PC-9 (cell line): ENCODE data around the gene STARD10. TPM values are rescaled to one million over a fixed set of nuclear protein-coding genes. Genes with fewer than 3 reads are reported as not detected.

ENCODE experiments used
- BruUV-seq: library from RNA; stranded (reverse); fragments of 400-500 nt; replicated peaks from 2 replicates; lab custom pipeline; 2021; lab: Mats Ljungman, UMichigan
- CTCF ChIA-PET: fragments of 300-600 bp; sonication (Branson Sonifier 250); formaldehyde crosslinking; loops from one replicate; lab custom pipeline; 2022; ENCODE audit warnings: antibody characterized with exemption; lab: Charles Lee
- POLR2A ChIA-PET: fragments of 300-600 bp; sonication (Branson Sonifier 250); formaldehyde crosslinking; loops from one replicate; lab custom pipeline; 2022; ENCODE audit warnings: antibody characterized with exemption; ENCODE audit not compliant: unreplicated experiment; lab: Charles Lee
- DNase-seq, 2 experiments: peaks; one replicate each; pipeline versions ENCODE4 v3.0.0 to v3.0.0-alpha.2; 2015 to 2022; ENCODE audit warnings: mixed read lengths in 1 of 2
- H2AFZ ChIP-seq: fragments of 200-600 bp; sonication (generic); 2 replicates; pipeline ENCODE4 v1.8.1; 2017; ENCODE audit warnings: antibody characterized with exemption
- H3F3A ChIP-seq: fragments of 200-600 bp; sonication (generic); 2 replicates; pipeline ENCODE4 v1.8.1; 2017; ENCODE audit warnings: antibody characterized with exemption, mild to moderate bottlenecking, low read depth; ENCODE audit not compliant: insufficient read depth
- H3K27ac ChIP-seq: fragments of 200-600 bp; sonication (generic); 2 replicates; pipeline ENCODE4 v1.6.1; 2016; ENCODE audit warnings: mixed run types
- H3K27me3 ChIP-seq: fragments of 200-600 bp; sonication (generic); 2 replicates; pipeline ENCODE4 v1.6.1; 2016; ENCODE audit warnings: low read depth, mixed run types; ENCODE audit not compliant: insufficient read depth
- H3K36me3 ChIP-seq: fragments of 200-600 bp; sonication (generic); 2 replicates; pipeline ENCODE4 v1.6.1; 2016; ENCODE audit warnings: low read depth, mixed run types
- H3K4me1 ChIP-seq: fragments of 200-600 bp; sonication (generic); replicated peaks from 2 replicates; pipeline ENCODE4 v1.6.1; 2016; ENCODE audit warnings: mixed run types; ENCODE audit not compliant: insufficient read depth
- H3K4me2 ChIP-seq: fragments of 200-600 bp; sonication (generic); 2 replicates; pipeline ENCODE4 v1.6.1; 2017; ENCODE audit warnings: mixed run types
- H3K4me3 ChIP-seq: fragments of 200-600 bp; sonication (generic); 2 replicates; pipeline ENCODE4 v1.6.1; 2016; ENCODE audit warnings: mixed run types
- H3K79me2 ChIP-seq: fragments of 200-600 bp; sonication (generic); 2 replicates; pipeline ENCODE4 v1.6.1; 2017; ENCODE audit warnings: low read depth, mixed run types
- H3K9me2 ChIP-seq: fragments of 200-600 bp; sonication (generic); 2 replicates; pipeline ENCODE4 v1.8.1; 2017; ENCODE audit warnings: mild to moderate bottlenecking; ENCODE audit not compliant: insufficient read depth
- H3K9me3 ChIP-seq: fragments of 200-600 bp; sonication (generic); 2 replicates; pipeline ENCODE4 v1.8.1; 2016; ENCODE audit warnings: low read depth; ENCODE audit not compliant: insufficient read depth
- H4K20me1 ChIP-seq: fragments of 200-600 bp; sonication (generic); 2 replicates; pipeline ENCODE4 v1.8.1; 2017; ENCODE audit not compliant: insufficient read depth
- CTCF ChIP-seq: fragments of 200-600 bp; sonication (generic); conservative IDR thresholded peaks from 2 replicates; pipeline ENCODE4 v1.6.1; 2017; ENCODE audit warnings: mixed run types, antibody characterized with exemption, mild to moderate bottlenecking, moderate library complexity
- EZH2 ChIP-seq: fragments of 200-600 bp; sonication (generic); IDR thresholded peaks from 2 replicates; pipeline ENCODE4 v1.8.0; 2017; ENCODE audit warnings: antibody characterized with exemption, low read depth
- intact Hi-C: fragments of 100-400 bp; cut with micrococcal nuclease; formaldehyde crosslinking; loops from one replicate; pipeline ENCODE4 v1.10.0; 2022; ENCODE audit not compliant: unreplicated experiment
- total RNA-seq: library from RNA; stranded (reverse); gene quantifications from 2 replicates; pipeline ENCODE4 v1.2.3, GENCODE V29; 2021

Gene STARD10
- total RNA-seq, 1 experiment from 2014 or later: 145 TPM

- intact Hi-C loops: no loop called here
- Histone ChIP-seq H3K27me3 (no peaks in the 10 kb centered on the region), H2AFZ (no peak overlapping the region), H3K9me2 (no peaks in the 10 kb centered on the region), H3F3A (no peaks in the 10 kb centered on the region), H3K79me2 (peaks cover 1% of the 10 kb centered on the region; the same call in 1 of the 2 replicates), H3K36me3 (no peaks in the 10 kb centered on the region), H3K9me3 (no peaks in the 10 kb centered on the region), H3K4me2 (no peak overlapping the region), H3K4me3 (no peak overlapping the region), H4K20me1 (peaks cover 41% of the 10 kb centered on the region), H3K27ac (no peak overlapping the region), H3K4me1 (no peaks in the 10 kb centered on the region)
- CTCF ChIA-PET: no interaction called here
- no TSS peak for BruUV-seq
- TF ChIP-seq CTCF (no peak), EZH2 (no peak)
- no peak for DNase-seq
- POLR2A ChIA-PET: no interaction called here
Measured at GRCh38 chr11:72767203-72768062, 26.4 kb downstream of the STARD10 start.

GRCh38 chr11:72766152-72766902 lies 27.5 kb downstream of the STARD10 start:
- H3K9me3 ChIP-seq: no peaks in the 10 kb centered on the region
- H3K4me2 ChIP-seq: no peak overlapping the region
- H4K20me1 ChIP-seq: peaks cover 46% of the 10 kb centered on the region
- no peaks in the 10 kb centered on the region for H3F3A ChIP-seq
- no TSS peak for BruUV-seq
- H3K27me3 ChIP-seq: no peaks in the 10 kb centered on the region
- intact Hi-C loops: no loop called here
- H2AFZ ChIP-seq: no peak overlapping the region
- POLR2A ChIA-PET: interaction anchor here (0.6 to 0.7 kb wide), 3 partner anchors 13 to 491 kb away, joined by 3 to 8 read pairs (median 4); no protein-coding TSS in a partner anchor
- no peaks in the 10 kb centered on the region for H3K36me3 ChIP-seq
- H3K4me1 ChIP-seq: no peaks in the 10 kb centered on the region
- H3K4me3 ChIP-seq: no peak overlapping the region
- H3K9me2 ChIP-seq: no peaks in the 10 kb centered on the region
- CTCF ChIA-PET: no interaction called here
- TF ChIP-seq CTCF (no peak), EZH2 (no peak)
- no peak overlapping the region for H3K27ac ChIP-seq
- no peaks in the 10 kb centered on the region for H3K79me2 ChIP-seq
- DNase-seq: no peak

- H3K4me2 ChIP-seq: no peak overlapping the region
- ChIA-PET CTCF (no interaction called here), POLR2A (no interaction called here)
- no peak for DNase-seq
- peaks cover 5% of the 10 kb centered on the region; the same call in 1 of the 2 replicates for H3F3A ChIP-seq
- no peak overlapping the region for H3K4me3 ChIP-seq
- H3K27ac ChIP-seq: no peak overlapping the region
- no peaks in the 10 kb centered on the region for H3K9me3 ChIP-seq
- no peak overlapping the region for H2AFZ ChIP-seq
- peaks cover 4% of the 10 kb centered on the region; the same call in 1 of the 2 replicates for H3K79me2 ChIP-seq
- H3K9me2 ChIP-seq: no peaks in the 10 kb centered on the region
- H3K4me1 ChIP-seq: no peaks in the 10 kb centered on the region
- peaks cover 46% of the 10 kb centered on the region for H4K20me1 ChIP-seq
- TF ChIP-seq CTCF (no peak), EZH2 (no peak)
- BruUV-seq: no TSS peak
- no peaks in the 10 kb centered on the region for H3K27me3 ChIP-seq
- intact Hi-C loops: no loop called here
- no peaks in the 10 kb centered on the region for H3K36me3 ChIP-seq
Measured at GRCh38 chr11:72764503-72764902, 29.3 kb downstream of the STARD10 start.
